ENCODE results near the gene MAGEF1. TPM values are rescaled to one million over a fixed set of nuclear protein-coding genes. Genes with fewer than 3 reads are reported as not detected.

Gene MAGEF1
- total RNA-seq, 1 donor from 2014 or later: 80.3 TPM

- no peak for DNase-seq (ENCODE audit: low read depth, low spot score)
- no peak overlapping the region for H3K27ac Mint-ChIP-seq (ENCODE audit: unreplicated experiment)
- H3K27me3 Mint-ChIP-seq (ENCODE audit: low read depth): peaks cover 5% of the 10 kb centered on the region
- peaks cover 36% of the 10 kb centered on the region for H3K4me1 Mint-ChIP-seq
- H3K4me3 Mint-ChIP-seq: no peak overlapping the region
- H3K9me3 Mint-ChIP-seq: no peaks in the 10 kb centered on the region
- H3K36me3 Mint-ChIP-seq (ENCODE audit: low read depth): peaks cover 6% of the 10 kb centered on the region
- no peak for TF ChIP-seq CTCF (conservative IDR thresholded peaks at IDR 0.05)
These were observed 17.1 kb downstream of the MAGEF1 start for GRCh38 chr3:184694716-184695115.

- Mint-ChIP-seq H3K4me1 (peaks cover 36% of the 10 kb centered on the region), H3K27ac (ENCODE audit: unreplicated experiment) (peak overlapping the region; percentile 37), H3K9me3 (no peaks in the 10 kb centered on the region), H3K27me3 (ENCODE audit: low read depth) (peaks cover 5% of the 10 kb centered on the region), H3K36me3 (ENCODE audit: low read depth) (peaks cover 3% of the 10 kb centered on the region), H3K4me3 (no peak overlapping the region)
- no peak for TF ChIP-seq CTCF (conservative IDR thresholded peaks at IDR 0.05)
- DNase-seq (ENCODE audit: low read depth, low spot score): no peak
These were observed 17.7 kb downstream of the MAGEF1 start for GRCh38 chr3:184694133-184694665.

GRCh38 chr3:184693011-184693975 lies 18.6 kb downstream of the MAGEF1 start:
- no peak for TF ChIP-seq CTCF (conservative IDR thresholded peaks at IDR 0.05)
- Mint-ChIP-seq H3K27me3 (ENCODE audit: low read depth) (peaks cover 5% of the 10 kb centered on the region), H3K36me3 (ENCODE audit: low read depth) (no peaks in the 10 kb centered on the region), H3K4me1 (peaks cover 41% of the 10 kb centered on the region), H3K9me3 (no peaks in the 10 kb centered on the region), H3K4me3 (no peak overlapping the region), H3K27ac (ENCODE audit: unreplicated experiment) (peak overlapping the region; percentile 40)
- no peak for DNase-seq (ENCODE audit: low read depth, low spot score)

GRCh38 chr3:184691397-184692231 lies 20.2 kb downstream of the MAGEF1 start:
- peaks cover 44% of the 10 kb centered on the region for H3K4me1 Mint-ChIP-seq
- no peak for DNase-seq (ENCODE audit: low read depth, low spot score)
- H3K27ac Mint-ChIP-seq (ENCODE audit: unreplicated experiment): peak overlapping the region; percentile 93
- no peak for TF ChIP-seq CTCF (conservative IDR thresholded peaks at IDR 0.05)
- H3K27me3 Mint-ChIP-seq (ENCODE audit: low read depth): peaks cover 5% of the 10 kb centered on the region
- H3K9me3 Mint-ChIP-seq: no peaks in the 10 kb centered on the region
- no peak overlapping the region for H3K4me3 Mint-ChIP-seq
- no peaks in the 10 kb centered on the region for H3K36me3 Mint-ChIP-seq (ENCODE audit: low read depth)

GRCh38 chr3:184690192-184690883 lies 21.5 kb downstream of the MAGEF1 start:
- no peak for TF ChIP-seq CTCF (conservative IDR thresholded peaks at IDR 0.05)
- Mint-ChIP-seq H3K27me3 (ENCODE audit: low read depth) (peaks cover 5% of the 10 kb centered on the region), H3K4me1 (peaks cover 49% of the 10 kb centered on the region), H3K9me3 (no peaks in the 10 kb centered on the region), H3K4me3 (no peak overlapping the region), H3K36me3 (ENCODE audit: low read depth) (no peaks in the 10 kb centered on the region), H3K27ac (ENCODE audit: unreplicated experiment) (peak overlapping the region; percentile 54)
- no peak for DNase-seq (ENCODE audit: low read depth, low spot score)

Measured in neural crest cell (in vitro differentiated cells).